ENCODE measurements around the gene TCF12.
"Not testable (repeated sequence)": the region's sequence is repeated elsewhere in the genome, so short reads cannot be mapped to it uniquely, and the experiment has no call there.

TCF12 gene

DNA sequence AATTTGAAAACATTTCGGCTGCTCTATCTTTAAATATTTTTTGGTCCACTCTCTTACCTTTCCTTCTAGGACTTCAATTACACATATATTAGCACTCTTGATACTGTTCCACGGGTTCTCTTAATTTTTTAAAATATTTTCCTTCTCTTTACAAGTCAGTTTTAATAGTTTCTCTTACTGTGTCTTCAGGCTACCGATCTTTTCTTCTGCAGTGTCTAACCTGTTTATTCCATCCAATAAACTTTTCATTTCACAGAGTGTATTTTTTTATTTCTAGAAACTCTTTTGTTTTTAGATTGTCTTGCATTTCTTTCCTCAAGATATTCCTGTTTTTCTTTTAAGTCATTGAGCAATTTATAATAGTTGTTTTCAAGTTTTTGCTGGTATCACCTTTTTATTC lies 27.7 kb downstream of the TCF12 start:
- DNase-seq (ENCODE audit: low read depth, low spot score) = no peak

- no peak for DNase-seq (ENCODE audit: low read depth, low spot score)
These were observed 29.7 kb downstream of the TCF12 start for GRCh38 chr15:56948000-56948763.

- DNase-seq (ENCODE audit: low read depth, low spot score) = no peak
These were observed 30.3 kb downstream of the TCF12 start for GRCh38 chr15:56948764-56949101.

GRCh38 chr15:56950979-56951378 lies 32.5 kb downstream of the TCF12 start:
- DNase-seq (ENCODE audit: low read depth, low spot score) = no peak

GRCh38 chr15:56953790-56954189 lies 35.3 kb downstream of the TCF12 start:
- no peak for DNase-seq (ENCODE audit: low read depth, low spot score)

DNA sequence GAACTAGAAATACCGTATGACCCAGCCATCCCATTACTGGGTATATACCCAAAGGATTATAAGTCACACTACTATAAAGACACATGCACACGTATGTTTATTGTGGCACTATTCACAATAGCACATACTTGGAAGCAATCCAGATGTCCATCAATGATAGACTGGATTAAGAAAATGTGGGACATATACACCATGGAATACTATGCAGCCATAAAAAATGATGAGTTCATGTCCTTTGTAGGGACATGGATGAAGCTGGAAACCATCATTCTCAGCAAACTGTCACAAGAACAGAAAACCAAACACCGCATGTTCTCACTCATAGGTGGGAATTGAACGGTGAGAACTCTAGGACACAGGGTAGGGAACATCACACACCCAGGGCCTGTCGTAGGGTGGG lies 36.6 kb downstream of the TCF12 start:
- DNase-seq (ENCODE audit: low read depth, low spot score) = not testable (repeated sequence)

DNA sequence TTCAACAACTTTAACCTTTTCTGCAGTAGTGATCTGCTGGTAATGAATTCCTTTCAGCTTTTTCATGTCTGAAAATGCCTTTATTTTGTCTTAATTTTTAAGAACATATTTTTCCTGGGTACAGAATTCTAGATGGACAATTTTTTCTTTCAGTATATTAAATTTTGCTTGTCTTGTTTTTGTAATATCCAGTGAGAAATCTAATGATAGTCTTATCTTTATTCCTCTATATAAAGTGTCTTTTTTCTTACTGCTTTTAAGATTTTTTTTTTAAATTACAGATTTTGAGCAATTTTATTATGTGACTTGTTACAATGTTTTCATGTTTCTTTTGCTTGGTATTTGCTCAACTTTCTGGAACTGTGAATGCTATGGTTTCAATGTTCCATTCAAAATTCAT lies 38.1 kb downstream of the TCF12 start:
- no peak for DNase-seq (ENCODE audit: low read depth, low spot score)

- DNase-seq (ENCODE audit: low read depth, low spot score) = no peak
These were observed 39.5 kb downstream of the TCF12 start for GRCh38 chr15:56957812-56958406.

DNA sequence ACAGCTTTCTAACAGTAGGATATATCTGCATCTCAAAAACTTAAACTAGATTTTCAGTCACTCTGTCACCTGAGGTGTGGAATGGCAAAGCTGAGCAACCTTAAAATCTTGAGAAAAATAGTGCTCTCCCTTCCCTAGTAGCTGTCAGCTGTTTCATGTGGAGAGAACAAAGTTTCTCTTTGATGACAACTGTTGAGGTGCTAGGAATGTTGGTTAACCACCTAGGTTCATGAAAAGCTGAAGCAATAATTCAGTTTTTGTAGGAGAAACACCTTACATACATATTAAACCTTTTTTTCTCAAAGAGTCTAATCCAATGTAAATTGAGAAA lies 40.8 kb downstream of the TCF12 start:
- no peak for DNase-seq (ENCODE audit: low read depth, low spot score)

- no peak for DNase-seq (ENCODE audit: low read depth, low spot score)
These were observed 41.7 kb downstream of the TCF12 start for GRCh38 chr15:56960116-56960515.

- DNase-seq (ENCODE audit: low read depth, low spot score) = no peak
These were observed 44.7 kb downstream of the TCF12 start for GRCh38 chr15:56963126-56963525.

DNA sequence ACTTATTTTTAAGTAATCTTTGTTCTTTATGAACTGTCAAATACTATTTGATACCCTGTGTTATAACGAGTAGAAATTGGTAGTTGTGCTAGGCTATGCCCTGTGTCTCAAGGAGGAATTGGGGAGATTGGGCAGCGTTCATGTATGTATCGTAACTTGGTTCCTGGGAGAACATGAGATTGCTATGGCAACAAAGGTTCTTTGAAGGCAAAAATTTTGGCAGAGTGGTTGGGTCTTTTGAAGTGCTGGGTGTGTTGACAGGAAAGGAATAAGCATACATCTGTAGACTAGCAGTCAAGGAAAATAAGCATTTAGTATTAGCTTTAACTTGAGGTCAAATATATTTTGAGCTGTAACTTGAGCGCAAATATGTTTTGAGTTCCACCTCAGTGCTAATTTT lies 45.3 kb downstream of the TCF12 start:
- no peak for DNase-seq (ENCODE audit: low read depth, low spot score)

DNA sequence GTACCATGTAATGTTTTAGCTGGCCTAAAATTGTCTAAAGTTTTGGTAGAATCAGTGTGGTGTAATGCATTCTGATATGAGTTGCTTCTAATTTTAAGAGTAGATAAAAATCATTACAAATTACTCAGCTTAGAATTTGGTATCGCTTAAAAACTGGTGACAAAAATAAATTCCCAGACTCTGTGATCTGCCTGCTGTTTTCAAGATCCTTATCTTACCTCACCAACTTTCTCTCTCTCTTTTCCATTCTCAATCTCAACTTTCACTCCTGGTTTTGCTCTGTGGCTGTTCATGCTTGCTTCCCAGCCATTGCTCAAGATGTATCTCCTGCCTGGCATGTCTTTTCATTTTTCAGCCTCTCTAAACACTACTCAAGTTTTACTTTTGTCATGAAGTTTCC lies 45.7 kb downstream of the TCF12 start:
- DNase-seq (ENCODE audit: low read depth, low spot score) = no peak

DNA sequence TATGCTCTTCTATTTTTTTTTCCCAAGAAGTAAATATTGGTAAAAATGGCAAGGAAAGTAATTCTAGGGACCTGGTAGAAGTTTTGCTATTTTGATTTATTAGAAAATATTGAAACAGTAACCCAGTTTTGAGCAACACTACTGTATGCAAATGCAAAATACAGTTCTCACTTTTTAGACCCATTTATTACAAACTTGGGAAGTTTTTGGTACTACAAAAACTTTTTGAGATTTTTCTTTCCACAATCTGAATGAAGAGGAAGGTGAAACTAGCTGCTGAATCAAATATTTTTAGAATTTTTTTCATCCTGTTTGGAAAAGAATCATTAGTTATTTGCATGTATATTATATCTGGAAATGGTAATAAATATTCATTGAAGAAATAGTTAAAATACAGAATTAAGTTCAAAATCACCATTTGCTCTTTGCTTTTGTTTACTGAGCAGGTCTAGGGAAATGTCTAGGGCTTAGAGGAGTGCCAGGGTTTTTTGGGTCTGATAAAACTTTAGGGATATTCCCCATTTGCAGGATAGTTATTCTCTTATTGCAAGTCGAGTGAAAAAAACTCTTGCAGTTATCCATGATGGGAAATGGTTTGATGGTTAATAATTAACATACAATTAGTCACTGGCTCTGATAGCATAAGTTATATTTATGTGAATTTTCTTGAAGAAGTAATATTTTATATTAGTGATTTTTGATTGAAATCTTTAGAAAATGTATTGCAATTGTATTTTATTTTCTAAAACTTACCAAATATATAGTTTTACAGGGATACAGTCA lies 47.0 kb downstream of the TCF12 start:
- no peak for DNase-seq (ENCODE audit: low read depth, low spot score)

GRCh38 chr15:56967336-56967735 lies 48.9 kb downstream of the TCF12 start:
- DNase-seq (ENCODE audit: low read depth, low spot score) = no peak

GRCh38 chr15:56968256-56968655 lies 49.8 kb downstream of the TCF12 start:
- no peak for DNase-seq (ENCODE audit: low read depth, low spot score)

DNA sequence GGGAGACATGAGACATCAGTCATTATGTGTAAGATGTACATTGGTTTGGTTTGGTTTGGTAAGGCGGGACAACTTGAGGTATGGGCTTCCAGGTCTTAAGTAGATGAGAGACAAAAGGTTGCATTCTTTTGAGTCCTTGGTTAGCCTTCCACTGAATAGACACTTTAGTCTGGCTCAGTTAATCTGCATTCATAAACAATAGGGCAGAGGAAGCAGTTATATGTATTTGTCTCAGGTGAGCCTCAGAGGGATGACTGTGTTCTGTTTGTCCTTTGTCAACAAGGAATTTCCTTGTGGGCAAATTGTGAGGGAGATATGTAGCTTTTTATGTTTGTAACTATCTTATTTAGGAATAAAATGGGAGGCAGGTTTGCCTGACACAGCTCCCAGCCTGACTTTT lies 50.4 kb downstream of the TCF12 start:
- no peak for DNase-seq (ENCODE audit: low read depth, low spot score)

GRCh38 chr15:56969265-56969895 lies 50.9 kb downstream of the TCF12 start:
- no peak for DNase-seq (ENCODE audit: low read depth, low spot score)

DNA sequence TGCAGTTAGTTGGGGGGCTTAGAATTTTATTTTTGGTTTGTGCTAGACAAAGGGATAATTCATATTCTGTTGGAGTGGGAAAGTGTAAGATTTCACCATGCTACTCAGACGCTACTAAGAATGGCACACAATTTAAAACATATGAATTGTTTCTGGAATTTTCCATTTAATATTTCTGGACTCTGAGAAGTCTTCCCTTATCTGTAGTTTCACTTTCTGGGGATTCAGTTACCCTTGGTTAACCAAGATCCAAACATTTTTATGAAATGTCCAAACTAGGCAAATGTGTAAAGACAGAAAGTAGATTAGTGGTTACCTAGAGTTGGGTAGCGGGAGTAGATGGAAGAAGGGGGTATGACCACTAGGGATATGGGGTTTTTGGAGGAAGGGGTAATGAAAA lies 53.1 kb downstream of the TCF12 start:
- no peak for DNase-seq (ENCODE audit: low read depth, low spot score)

- no peak for DNase-seq (ENCODE audit: low read depth, low spot score)
These were observed 53.6 kb downstream of the TCF12 start for GRCh38 chr15:56972016-56972415.

GRCh38 chr15:56972426-56972825 lies 54.0 kb downstream of the TCF12 start:
- no peak for DNase-seq (ENCODE audit: low read depth, low spot score)

DNA sequence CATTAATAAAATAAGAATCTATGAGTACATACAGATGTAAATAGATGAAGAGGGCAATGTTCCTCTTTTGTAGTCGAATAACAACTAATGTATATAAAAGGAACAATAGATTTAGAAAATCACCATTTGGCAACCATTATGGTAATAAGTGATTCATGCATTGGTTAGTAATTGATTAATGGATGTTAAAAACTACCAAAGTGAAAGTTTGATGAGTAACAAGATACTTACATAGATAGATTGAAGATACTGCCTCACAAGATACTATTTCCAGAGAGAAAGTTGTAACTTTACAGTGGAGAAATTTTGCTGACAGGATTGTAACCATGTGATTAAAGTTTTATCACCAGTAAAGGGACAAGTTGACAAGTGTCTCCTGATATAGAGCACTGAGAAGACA lies 55.0 kb downstream of the TCF12 start:
- DNase-seq (ENCODE audit: low read depth, low spot score) = no peak

- no peak for DNase-seq (ENCODE audit: low read depth, low spot score)
These were observed 58.8 kb downstream of the TCF12 start for GRCh38 chr15:56977232-56977631.
